ENCODE results near the gene PARN. TPM values are rescaled to one million over a fixed set of nuclear protein-coding genes. Genes with fewer than 3 reads are reported as not detected.

The PARN gene
- total RNA-seq, 2 donors from 2014 or later, result 22.4 to 51.2 TPM

DNA sequence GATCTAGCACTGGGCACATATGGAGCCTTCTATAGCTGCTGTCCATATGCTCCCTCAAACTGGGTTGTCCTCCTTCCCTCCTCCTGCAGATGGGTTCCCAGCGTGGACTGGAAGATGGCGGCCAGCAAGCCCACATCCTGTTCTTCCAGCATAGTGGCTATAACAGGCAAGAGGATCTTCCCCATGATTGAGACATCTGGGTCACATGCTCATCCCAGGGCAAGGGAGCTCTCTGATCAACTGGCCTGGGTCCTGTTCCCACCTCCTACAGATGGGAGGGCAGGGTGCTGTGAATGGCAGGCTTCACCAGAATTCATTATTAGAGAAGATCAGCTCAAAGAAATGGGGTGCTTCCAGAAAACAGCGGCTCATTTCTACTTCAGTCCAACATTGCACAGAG is 210.2 kb downstream of the PARN start:
- Histone ChIP-seq H3K36me3 (no peaks in the 10 kb centered on the region), H3K27ac (no peak overlapping the region), H3K9me3 (no peaks in the 10 kb centered on the region), H3K4me3 (no peak overlapping the region), H3K4me1 (replicated peaks) (peaks cover 6% of the 10 kb centered on the region), H3K27me3 (replicated peaks; ENCODE audit: insufficient read depth) (no peaks in the 10 kb centered on the region)
- intact Hi-C loops (cut with DNase I), result no loop called here
- no peak for TF ChIP-seq POLR2A (IDR thresholded peaks at IDR 0.05)
- TF ChIP-seq, protein P1, sequence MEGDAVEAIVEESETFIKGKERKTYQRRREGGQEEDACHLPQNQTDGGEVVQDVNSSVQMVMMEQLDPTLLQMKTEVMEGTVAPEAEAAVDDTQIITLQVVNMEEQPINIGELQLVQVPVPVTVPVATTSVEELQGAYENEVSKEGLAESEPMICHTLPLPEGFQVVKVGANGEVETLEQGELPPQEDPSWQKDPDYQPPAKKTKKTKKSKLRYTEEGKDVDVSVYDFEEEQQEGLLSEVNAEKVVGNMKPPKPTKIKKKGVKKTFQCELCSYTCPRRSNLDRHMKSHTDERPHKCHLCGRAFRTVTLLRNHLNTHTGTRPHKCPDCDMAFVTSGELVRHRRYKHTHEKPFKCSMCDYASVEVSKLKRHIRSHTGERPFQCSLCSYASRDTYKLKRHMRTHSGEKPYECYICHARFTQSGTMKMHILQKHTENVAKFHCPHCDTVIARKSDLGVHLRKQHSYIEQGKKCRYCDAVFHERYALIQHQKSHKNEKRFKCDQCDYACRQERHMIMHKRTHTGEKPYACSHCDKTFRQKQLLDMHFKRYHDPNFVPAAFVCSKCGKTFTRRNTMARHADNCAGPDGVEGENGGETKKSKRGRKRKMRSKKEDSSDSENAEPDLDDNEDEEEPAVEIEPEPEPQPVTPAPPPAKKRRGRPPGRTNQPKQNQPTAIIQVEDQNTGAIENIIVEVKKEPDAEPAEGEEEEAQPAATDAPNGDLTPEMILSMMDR (IDR thresholded peaks at IDR 0.05), result no peak
- TF ChIP-seq POLR2AphosphoS5 (IDR thresholded peaks at IDR 0.05), result no peak
- WGBS, result 73% methylated on average over 3 of the region's 3 CpGs
- no peak for DNase-seq (ENCODE audit: low spot score)

DNA sequence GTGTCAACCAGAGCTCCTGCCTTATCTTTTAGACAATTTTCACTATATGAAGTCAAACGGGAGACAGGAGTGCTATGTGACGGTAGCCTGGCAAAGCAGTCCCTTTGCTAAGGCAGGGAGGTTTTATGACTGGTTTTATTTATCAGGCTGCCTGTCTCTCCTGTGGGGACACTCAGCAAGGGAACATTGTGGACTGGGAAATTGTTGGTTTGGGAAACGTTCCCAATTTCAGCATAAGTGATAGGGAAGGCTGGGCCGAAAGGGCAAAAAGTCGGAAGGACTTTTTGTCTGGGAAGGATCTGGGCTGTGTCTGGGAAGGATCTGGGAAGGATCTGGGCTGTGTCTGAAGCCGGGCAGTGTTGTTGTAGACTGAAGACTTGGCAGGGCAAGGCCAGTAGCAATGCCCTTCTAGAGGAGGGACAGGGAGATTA is 211.2 kb downstream of the PARN start:
- no peaks in the 10 kb centered on the region for H3K27me3 ChIP-seq (replicated peaks; ENCODE audit: insufficient read depth)
- no peaks in the 10 kb centered on the region for H3K36me3 ChIP-seq
- peaks cover 6% of the 10 kb centered on the region for H3K4me1 ChIP-seq (replicated peaks)
- 25% methylated on average over 6 of the region's 6 CpGs for WGBS
- H3K27ac ChIP-seq, result peak overlapping the region; percentile 74 to 76
- H3K9me3 ChIP-seq, result no peaks in the 10 kb centered on the region
- TF ChIP-seq, protein P1 (IDR thresholded peaks at IDR 0.05), result no peak
- TF ChIP-seq POLR2AphosphoS5 (IDR thresholded peaks at IDR 0.05), result peak; percentile 91
- peak; percentile 71 for DNase-seq (ENCODE audit: low spot score)
- intact Hi-C loops (cut with DNase I), result no loop called here
- H3K4me3 ChIP-seq, result peak overlapping the region in 1 of 2 donors; percentile 2

DNA sequence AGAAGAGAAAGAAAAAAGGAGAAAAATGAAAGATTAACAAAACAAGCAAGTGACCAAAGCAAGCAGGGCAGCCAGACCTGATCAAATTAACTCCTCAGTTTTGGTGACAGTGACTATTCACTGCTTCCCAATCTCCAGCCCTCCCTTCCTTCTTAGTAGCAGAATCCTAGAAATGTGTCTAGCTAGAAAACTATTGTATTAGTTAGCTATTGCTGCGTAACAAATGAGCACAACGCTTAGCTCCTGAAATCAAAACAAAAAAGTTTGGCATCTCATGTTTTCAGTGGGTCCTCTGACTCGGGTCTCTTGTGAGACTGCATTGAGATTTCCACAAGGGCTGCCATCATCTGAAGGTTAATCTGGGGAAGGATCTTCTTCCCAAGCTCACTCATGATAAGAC is 213.9 kb downstream of the PARN start:
- 95% methylated on average over 3 of the region's 3 CpGs for WGBS
- no peak overlapping the region for H3K4me3 ChIP-seq

DNA sequence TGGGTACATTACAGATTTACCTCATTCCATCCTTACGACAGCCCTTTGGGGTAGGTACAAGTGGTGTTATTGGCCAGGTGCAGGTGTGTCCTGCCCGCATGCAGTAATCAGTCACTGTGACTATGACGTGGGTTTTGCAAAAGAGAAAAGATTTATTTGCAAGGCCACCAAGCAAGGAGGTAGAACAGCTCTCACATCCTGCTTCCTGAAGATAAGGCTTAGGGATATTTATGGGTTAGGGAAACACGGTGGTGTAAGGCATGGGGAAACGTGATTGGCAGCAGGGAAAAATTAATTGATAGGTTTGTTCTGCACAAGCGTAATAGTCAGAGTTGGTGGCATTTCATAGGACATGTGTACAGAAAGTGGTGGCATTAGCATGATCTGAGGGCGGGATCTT is 214.8 kb downstream of the PARN start:
- H3K27me3 ChIP-seq (replicated peaks; ENCODE audit: insufficient read depth), result no peaks in the 10 kb centered on the region
- H3K36me3 ChIP-seq, result no peaks in the 10 kb centered on the region
- TF ChIP-seq POLR2A (IDR thresholded peaks at IDR 0.05) (no peak), POLR2AphosphoS5 (IDR thresholded peaks at IDR 0.05) (no peak)
- TF ChIP-seq, protein P1 (IDR thresholded peaks at IDR 0.05), result no peak
- H3K27ac ChIP-seq, result no peak overlapping the region
- WGBS, result 77% methylated on average over 7 of the region's 7 CpGs
- intact Hi-C loops (cut with DNase I), result no loop called here
- no peak overlapping the region for H3K4me3 ChIP-seq
- H3K9me3 ChIP-seq, result no peaks in the 10 kb centered on the region
- H3K4me1 ChIP-seq (replicated peaks), result peaks cover 6% of the 10 kb centered on the region
- DNase-seq (ENCODE audit: low spot score), result no peak

More for the DNA sequence above, 213.9 kb downstream of the PARN start:
- Histone ChIP-seq H3K36me3 (no peaks in the 10 kb centered on the region), H3K4me1 (replicated peaks) (peaks cover 6% of the 10 kb centered on the region), H3K27ac (no peak overlapping the region), H3K9me3 (no peaks in the 10 kb centered on the region), H3K27me3 (replicated peaks; ENCODE audit: insufficient read depth) (no peaks in the 10 kb centered on the region)
- no peak for DNase-seq (ENCODE audit: low spot score)
- intact Hi-C loops (cut with DNase I), result no loop called here
- TF ChIP-seq, protein P1 (IDR thresholded peaks at IDR 0.05), result no peak
- no peak for TF ChIP-seq POLR2AphosphoS5 (IDR thresholded peaks at IDR 0.05)
- no peak for TF ChIP-seq POLR2A (IDR thresholded peaks at IDR 0.05)

DNA sequence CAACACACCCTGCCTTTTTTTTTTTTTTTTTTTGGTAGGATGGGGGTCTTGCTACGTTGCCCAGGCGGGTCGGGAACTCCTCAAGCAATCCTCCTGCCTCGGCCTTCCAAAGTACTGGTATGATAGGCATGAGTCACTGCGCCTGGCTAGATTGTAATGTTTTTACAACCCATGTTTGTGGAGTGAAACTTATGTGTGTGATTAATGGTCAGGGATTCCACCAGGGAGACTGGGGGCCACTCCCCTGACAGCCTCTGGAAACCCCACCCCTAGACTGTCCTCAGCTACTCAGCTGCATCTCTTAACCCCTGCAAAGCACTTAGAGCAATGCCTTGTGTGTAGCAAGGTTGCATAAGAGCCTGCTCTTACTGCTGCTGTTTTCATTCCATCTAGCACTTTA is 220.5 kb downstream of the PARN start:
- H3K4me1 ChIP-seq (replicated peaks), result no peaks in the 10 kb centered on the region
- intact Hi-C loops (cut with DNase I), result no loop called here
- TF ChIP-seq, protein P1 (IDR thresholded peaks at IDR 0.05), result no peak
- TF ChIP-seq POLR2A (IDR thresholded peaks at IDR 0.05), result no peak
- TF ChIP-seq POLR2AphosphoS5 (IDR thresholded peaks at IDR 0.05), result no peak
- 44% methylated on average over 5 of the region's 5 CpGs for WGBS
- H3K27me3 ChIP-seq (replicated peaks; ENCODE audit: insufficient read depth), result no peaks in the 10 kb centered on the region
- H3K9me3 ChIP-seq, result no peaks in the 10 kb centered on the region
- DNase-seq (ENCODE audit: low spot score), result no peak
- no peak overlapping the region for H3K4me3 ChIP-seq
- no peaks in the 10 kb centered on the region for H3K36me3 ChIP-seq
- no peak overlapping the region for H3K27ac ChIP-seq

Measured in prostate gland (tissue), 2 donors.